ENCODE data around the gene PCDHGA6. TPM values are rescaled to one million over a fixed set of nuclear protein-coding genes. Genes with fewer than 3 reads are reported as not detected.
A peak's percentile ranks its signal among the peaks of the same experiment; 100 is the strongest.

The PCDHGA6 gene
- total RNA-seq, 4 donors from 2014 or later, result 0.83 to 1.6 (median 1.6) TPM

GRCh38 chr5:141360685-141361084 lies 13.0 kb upstream of the PCDHGA6 start:
- Histone ChIP-seq H3K9me3 (peaks cover 0 to 21% (median 6%) of the 10 kb centered on the region in 3 donors), H3K27me3 (peaks cover 0 to 44% (median 31%) of the 10 kb centered on the region in 3 donors), H3K4me1 (peaks cover 5 to 9% of the 10 kb centered on the region in 2 donors), H3K4me3 (peak overlapping the region; percentile 41 to 57 (median 42)), H3K27ac (peak overlapping the region in 1 of 4 donors; percentile 62), H3K36me3 (no peaks in the 10 kb centered on the region)
- intact Hi-C loops (cut with DNase I; ENCODE audit: low total_unique reads), result loop anchor here (1.0 kb wide), 1 partner anchor 200 kb away; no protein-coding TSS in a partner anchor
- TF ChIP-seq POLR2A (IDR thresholded peaks at IDR 0.05) (no peak), CTCF (IDR thresholded peaks at IDR 0.05 in 4 of 5, conservative IDR thresholded peaks at IDR 0.05 in 1 of 5) (no peak)
- DNase-seq (no peak), ATAC-seq (no peak)
- in situ Hi-C loops (cut with MboI; ENCODE audit: low sequenced_read_pairs in 4 of 4), result no loop called here

- Histone ChIP-seq H3K36me3 (no peaks in the 10 kb centered on the region), H3K27ac (no peak overlapping the region), H3K9me3 (peaks cover 0 to 28% (median 6%) of the 10 kb centered on the region in 3 donors), H3K4me1 (peaks cover 5 to 8% of the 10 kb centered on the region in 2 donors), H3K4me3 (peak overlapping the region in 1 of 4 donors; percentile 26), H3K27me3 (peaks cover 0 to 53% (median 38%) of the 10 kb centered on the region in 3 donors)
- DNase-seq, result no peak
- TF ChIP-seq CTCF (IDR thresholded peaks at IDR 0.05 in 4 of 5, conservative IDR thresholded peaks at IDR 0.05 in 1 of 5) (no peak), POLR2A (IDR thresholded peaks at IDR 0.05) (no peak)
- intact Hi-C loops (cut with DNase I; ENCODE audit: low total_unique reads) (no loop called here), in situ Hi-C loops (cut with MboI; ENCODE audit: low sequenced_read_pairs in 4 of 4) (no loop called here)
- no peak for ATAC-seq
Measured at GRCh38 chr5:141362719-141363118, 11.0 kb upstream of the PCDHGA6 start.

GRCh38 chr5:141363952-141364660 lies 9.6 kb upstream of the PCDHGA6 start, which contains the start of gene PCDHGA5:
Gene PCDHGA5 (plus strand): TSS chr5:141364162. CDS start chr5:141364331, 169 bp downstream.
- DNase-seq (no peak), ATAC-seq (peak in 1 of 2 donors; percentile 19)
- intact Hi-C loops (cut with DNase I; ENCODE audit: low total_unique reads) (no loop called here), in situ Hi-C loops (cut with MboI; ENCODE audit: low sequenced_read_pairs in 4 of 4) (no loop called here)
- Histone ChIP-seq H3K9me3 (peaks cover 0 to 28% (median 6%) of the 10 kb centered on the region in 3 donors), H3K4me1 (peaks cover 4 to 5% of the 10 kb centered on the region in 2 donors), H3K27me3 (peaks cover 0 to 53% (median 39%) of the 10 kb centered on the region in 3 donors), H3K4me3 (peak within 1 kb of the TSS; percentile 1 to 47 (median 16)), H3K27ac (no peak within 1 kb of the TSS), H3K36me3 (no peaks in the 10 kb centered on the region)
- TF ChIP-seq CTCF (IDR thresholded peaks at IDR 0.05 in 4 of 5, conservative IDR thresholded peaks at IDR 0.05 in 1 of 5) (peak in 1 of 5 experiments; percentile 21), POLR2A (IDR thresholded peaks at IDR 0.05) (no peak)

GRCh38 chr5:141366016-141366896 lies 7.4 kb upstream of the PCDHGA6 start:
- Histone ChIP-seq H3K9me3 (peaks cover 0 to 19% (median 5%) of the 10 kb centered on the region in 3 donors), H3K36me3 (no peaks in the 10 kb centered on the region), H3K27me3 (peaks cover 0 to 48% (median 32%) of the 10 kb centered on the region in 3 donors), H3K4me1 (peaks cover 5 to 8% of the 10 kb centered on the region in 2 donors), H3K4me3 (peak overlapping the region in 1 of 4 donors; percentile 12), H3K27ac (no peak overlapping the region)
- no peak for TF ChIP-seq CTCF (IDR thresholded peaks at IDR 0.05 in 4 of 5, conservative IDR thresholded peaks at IDR 0.05 in 1 of 5)
- TF ChIP-seq POLR2A (IDR thresholded peaks at IDR 0.05), result no peak
- in situ Hi-C loops (cut with MboI; ENCODE audit: low sequenced_read_pairs in 4 of 4), result no loop called here
- DNase-seq (no peak), ATAC-seq (no peak)
- intact Hi-C loops (cut with DNase I; ENCODE audit: low total_unique reads), result no loop called here
